HT-29 (cell line): ENCODE measurements around the gene USP43. TPM values are rescaled to one million over a fixed set of nuclear protein-coding genes. Genes with fewer than 3 reads are reported as not detected.
"Not testable (repeated sequence)": the region's sequence is repeated elsewhere in the genome, so short reads cannot be mapped to it uniquely, and the experiment has no call there.

Experiments used
- DNase-seq: peaks from one replicate; pipeline ENCODE4 v3.0.0-alpha.2; 2015; ENCODE audit warnings: low spot score
- total RNA-seq: library from RNA; depleted of rRNA; stranded (reverse); fragments of >200 nt; shearing (Covaris generic); gene quantifications from 2 replicates; pipeline ENCODE4 v1.2.3, GENCODE V29; 2014

USP43 gene
- total RNA-seq, 1 experiment from 2014 or later = 21.7 TPM

GRCh38 chr17:9658593-9659211 is 13.4 kb downstream of the USP43 start:
- peak; percentile 10 for DNase-seq

- no peak for DNase-seq
Observed at GRCh38 chr17:9661027-9661426, 15.7 kb downstream of the USP43 start.

- DNase-seq = not testable (repeated sequence)
Observed at GRCh38 chr17:9663511-9663910, 18.2 kb downstream of the USP43 start.

- DNase-seq = no peak
Observed at GRCh38 chr17:9666461-9667050, 21.2 kb downstream of the USP43 start.

- no peak for DNase-seq
Observed at GRCh38 chr17:9668517-9668916, 23.2 kb downstream of the USP43 start.

- DNase-seq = peak; percentile 52
Observed at GRCh38 chr17:9669551-9670008, 24.3 kb downstream of the USP43 start.

- no peak for DNase-seq
Observed at GRCh38 chr17:9670596-9670995, 25.3 kb downstream of the USP43 start.

- no peak for DNase-seq
Observed at GRCh38 chr17:9671559-9671958, 26.2 kb downstream of the USP43 start.

GRCh38 chr17:9672266-9672665 is 26.9 kb downstream of the USP43 start:
- DNase-seq = no peak

- no peak for DNase-seq
Observed at GRCh38 chr17:9672691-9673090, 27.4 kb downstream of the USP43 start.

GRCh38 chr17:9676084-9676483 is 30.8 kb downstream of the USP43 start:
- peak; percentile 43 for DNase-seq

- peak; percentile 13 for DNase-seq
Observed at GRCh38 chr17:9676820-9677310, 31.5 kb downstream of the USP43 start.

- DNase-seq = no peak
Observed at GRCh38 chr17:9677411-9677810, 32.1 kb downstream of the USP43 start.

GRCh38 chr17:9677896-9678295 is 32.6 kb downstream of the USP43 start:
- DNase-seq = no peak

- no peak for DNase-seq
Observed at GRCh38 chr17:9684955-9685621, 39.8 kb downstream of the USP43 start.

GRCh38 chr17:9693755-9694154 is 48.4 kb downstream of the USP43 start:
- DNase-seq = no peak

- DNase-seq = no peak
Observed at GRCh38 chr17:9696279-9697044, 51.1 kb downstream of the USP43 start.

- no peak for DNase-seq
Observed at GRCh38 chr17:9700136-9700535, 54.8 kb downstream of the USP43 start.

- DNase-seq = no peak
Observed at GRCh38 chr17:9700754-9701476, 55.6 kb downstream of the USP43 start.

- no peak for DNase-seq
Observed at GRCh38 chr17:9702482-9702881, 57.2 kb downstream of the USP43 start.
